ENCODE data around the gene TMEM9B. TPM values are rescaled to one million over a fixed set of nuclear protein-coding genes. Genes with fewer than 3 reads are reported as not detected.

TMEM9B gene
- total RNA-seq, 1 donor from 2014 or later, result 71.9 TPM

GRCh38 chr11:8930456-8931175 lies 33.6 kb downstream of the TMEM9B start:
- peak; percentile 91 for DNase-seq (ENCODE audit: low read depth)

DNA sequence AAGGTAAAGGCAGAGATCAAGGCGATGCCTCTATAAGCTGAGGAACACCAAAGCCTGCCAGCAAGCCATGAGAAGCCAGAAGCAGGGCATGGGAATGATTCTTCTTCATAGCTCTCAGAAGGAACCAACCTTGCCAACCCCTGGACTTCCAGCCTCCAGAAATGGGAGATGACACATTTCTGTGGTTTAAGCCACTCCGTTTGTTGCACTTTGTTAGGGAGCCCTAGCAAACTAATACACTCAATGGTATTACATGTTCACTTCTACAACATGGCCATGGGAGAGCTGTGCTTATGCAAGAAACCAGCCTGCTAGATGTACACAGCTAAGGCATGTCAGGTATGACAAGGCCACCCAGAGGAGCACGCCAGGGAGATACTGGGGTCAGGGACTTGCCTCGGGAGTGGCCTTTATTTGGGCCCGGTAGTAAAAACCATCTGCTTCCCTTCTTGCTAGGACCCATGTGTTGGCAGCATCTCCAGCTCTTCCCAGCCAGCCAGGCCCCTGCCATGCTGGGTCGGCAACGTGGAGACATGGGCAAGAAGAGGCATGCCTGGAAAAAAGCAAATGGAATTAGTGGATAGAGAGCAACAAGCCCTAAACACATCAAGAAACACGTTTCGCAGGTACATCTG lies 35.1 kb downstream of the TMEM9B start:
- peak; percentile 88 for DNase-seq (ENCODE audit: low read depth)

DNA sequence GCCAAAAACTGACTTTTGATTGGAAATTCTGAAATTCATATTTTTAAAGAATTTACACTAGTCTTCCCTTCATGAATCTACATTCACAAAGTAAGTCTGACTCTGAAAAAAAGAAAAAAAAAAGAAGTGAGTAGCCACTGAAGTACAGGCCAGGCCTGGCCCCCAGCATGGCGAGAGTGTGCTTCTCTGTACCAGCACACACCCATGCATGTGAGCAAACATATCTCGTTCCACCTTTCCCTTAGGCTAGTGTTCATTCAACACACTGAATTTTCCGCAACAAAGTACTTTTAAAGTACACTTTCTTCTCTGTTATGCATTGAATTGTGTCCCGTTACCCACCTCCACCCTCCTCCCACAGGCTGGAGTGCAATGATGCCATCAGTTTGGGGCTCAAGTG lies 36.0 kb downstream of the TMEM9B start:
- no peak for DNase-seq (ENCODE audit: low read depth)

DNA sequence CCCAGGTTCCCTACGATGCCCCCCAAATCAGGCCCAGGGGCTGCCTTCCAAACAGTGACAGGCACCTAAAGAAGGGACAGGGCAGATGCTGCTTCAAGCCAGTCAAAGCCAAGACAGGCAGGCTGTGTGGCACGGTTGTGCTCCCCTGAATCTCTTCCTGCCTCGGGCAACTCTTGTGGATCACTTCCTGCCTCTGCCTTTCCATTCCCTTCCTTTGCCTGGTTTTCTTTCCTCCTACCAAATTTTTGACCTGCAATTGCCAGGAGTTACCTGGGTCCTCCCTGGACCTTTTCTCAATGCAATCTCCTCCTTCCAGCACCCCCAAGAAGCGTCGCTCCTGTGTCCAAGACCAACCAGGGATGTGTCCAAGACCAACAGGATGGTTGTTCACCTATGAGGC lies 37.0 kb downstream of the TMEM9B start:
- DNase-seq (ENCODE audit: low read depth), result no peak

GRCh38 chr11:8926236-8926635 lies 38.0 kb downstream of the TMEM9B start:
- no peak for DNase-seq (ENCODE audit: low read depth)

DNA sequence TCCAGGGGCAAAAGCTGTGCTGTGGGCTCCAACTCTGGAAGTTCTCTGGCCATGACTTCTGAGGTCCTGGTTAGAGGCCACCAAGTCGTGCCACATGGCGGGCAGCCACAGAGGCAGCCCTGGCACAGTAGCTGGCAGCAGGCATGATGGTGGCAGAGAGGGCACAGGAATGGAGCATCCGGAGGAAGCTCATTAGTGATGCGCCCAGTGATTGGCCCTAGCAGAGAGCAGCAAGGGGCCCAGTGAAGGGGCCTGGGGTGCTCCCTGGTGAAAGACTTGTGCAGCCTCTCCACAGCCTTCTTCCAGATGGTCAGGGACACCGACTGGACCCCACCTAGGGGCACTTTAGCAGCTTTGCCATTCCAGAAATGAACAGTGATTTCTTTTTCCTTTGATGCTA lies 38.5 kb downstream of the TMEM9B start:
- DNase-seq (ENCODE audit: low read depth), result no peak

DNA sequence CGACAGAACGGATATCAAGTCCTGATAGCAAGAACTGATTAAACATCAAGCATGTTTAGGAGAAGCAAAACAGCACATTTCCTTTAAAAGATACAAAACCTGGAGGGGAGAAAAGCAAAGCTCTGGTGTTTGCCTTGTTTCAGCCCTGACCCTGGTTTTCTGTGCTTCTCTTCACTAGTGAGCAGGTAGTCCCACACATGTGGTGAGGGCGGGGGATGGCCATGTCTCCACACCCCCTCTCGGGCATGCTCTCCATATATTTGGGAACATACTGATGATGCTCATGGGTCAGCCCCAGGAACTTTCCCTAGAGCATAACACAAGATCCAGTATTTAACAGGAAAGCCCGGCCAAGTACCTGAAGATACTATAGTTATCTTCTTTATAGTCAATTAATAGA lies 41.6 kb downstream of the TMEM9B start:
- DNase-seq (ENCODE audit: low read depth), result no peak

GRCh38 chr11:8917157-8917825 lies 47.0 kb downstream of the TMEM9B start:
- peak; percentile 93 for DNase-seq (ENCODE audit: low read depth)

GRCh38 chr11:8914661-8915018 lies 49.6 kb downstream of the TMEM9B start:
- no peak for DNase-seq (ENCODE audit: low read depth)

- DNase-seq (ENCODE audit: low read depth), result peak; percentile 53
Observed at GRCh38 chr11:8913961-8914660, 50.1 kb downstream of the TMEM9B start.

DNA sequence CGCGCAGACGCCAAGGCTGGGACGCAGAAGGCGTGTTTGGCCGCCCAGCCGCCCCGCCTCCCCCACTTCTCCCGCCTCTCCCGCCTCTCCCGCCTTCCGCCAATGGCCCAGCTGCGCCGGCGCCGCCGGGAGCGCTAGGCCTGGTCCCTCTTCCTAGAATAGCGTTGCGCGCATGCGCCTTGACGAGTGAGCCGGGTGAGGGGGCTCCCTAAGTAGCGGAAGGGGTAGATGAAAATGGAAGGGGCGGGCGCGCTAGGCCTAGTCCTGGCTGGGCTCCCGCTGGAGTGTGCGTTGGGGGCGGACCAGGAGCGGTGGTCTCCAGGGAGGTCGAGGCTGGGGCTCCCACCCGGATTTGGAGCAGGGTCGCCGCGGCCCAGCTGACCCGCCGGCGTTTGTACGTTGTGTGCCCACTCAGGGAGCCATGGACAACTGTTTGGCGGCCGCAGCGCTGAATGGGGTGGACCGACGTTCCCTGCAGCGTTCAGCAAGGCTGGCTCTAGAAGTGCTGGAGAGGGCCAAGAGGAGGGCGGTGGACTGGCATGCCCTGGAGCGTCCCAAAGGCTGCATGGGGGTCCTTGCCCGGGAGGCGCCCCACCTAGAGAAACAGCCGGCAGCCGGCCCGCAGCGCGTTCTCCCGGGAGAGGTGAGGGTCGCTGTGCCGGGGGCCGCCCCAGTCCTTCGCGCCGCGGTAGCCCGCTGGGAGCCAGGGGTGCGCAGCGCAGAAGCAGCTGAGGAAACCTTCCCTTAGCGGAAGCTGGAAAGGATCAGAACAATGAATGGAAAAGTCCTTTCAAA lies 53.0 kb downstream of the TMEM9B start, which contains the start of gene AKIP1:
Gene AKIP1 (plus strand): TSS at position 161 of the 795 bp plus-strand sequence. CDS start 261 bp downstream, at position 422.
- DNase-seq (ENCODE audit: low read depth), result peak; percentile 98

- DNase-seq (ENCODE audit: low read depth), result no peak
Observed at GRCh38 chr11:8910649-8911026, 53.6 kb downstream of the TMEM9B start.

DNA sequence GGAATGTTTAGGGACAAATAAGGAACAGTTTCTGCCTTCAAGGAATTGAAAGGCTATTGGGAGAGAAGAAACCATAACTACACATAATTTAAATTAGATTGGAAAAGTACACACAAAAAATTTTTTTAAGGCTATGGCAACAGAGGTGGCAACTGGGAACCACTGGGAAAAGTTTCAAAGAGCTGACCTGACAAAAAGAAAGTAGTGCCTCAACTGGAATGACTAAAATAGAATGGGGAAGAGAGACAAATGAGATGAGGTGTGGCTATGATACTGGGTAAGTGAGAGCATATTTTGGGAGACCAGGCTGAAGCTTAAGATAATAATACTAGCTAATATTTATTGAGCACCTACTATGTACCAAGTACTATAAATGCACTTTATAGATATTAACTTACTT lies 56.1 kb downstream of the TMEM9B start:
- no peak for DNase-seq (ENCODE audit: low read depth)

DNA sequence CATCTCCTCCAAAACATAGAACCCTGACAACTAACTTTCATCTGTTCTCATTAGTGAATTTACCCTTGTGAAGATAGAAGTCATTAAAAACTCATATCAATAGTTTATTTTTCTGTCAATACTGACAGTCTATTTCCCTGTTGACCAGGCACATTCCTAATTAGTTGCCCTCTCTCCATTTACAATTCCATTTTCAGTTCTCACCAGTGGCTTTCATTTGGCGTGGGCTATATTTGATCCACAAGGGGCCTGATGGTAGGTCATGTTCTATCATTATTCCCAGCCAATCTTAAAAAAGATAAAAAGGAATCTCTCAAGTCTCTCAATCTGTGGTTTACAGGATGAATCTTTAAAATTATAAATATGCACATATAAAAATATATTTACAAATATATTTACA lies 57.1 kb downstream of the TMEM9B start:
- no peak for DNase-seq (ENCODE audit: low read depth)

GRCh38 chr11:8905528-8906165 lies 58.6 kb downstream of the TMEM9B start:
- DNase-seq (ENCODE audit: low read depth), result peak; percentile 64

- DNase-seq (ENCODE audit: low read depth), result no peak
Observed at GRCh38 chr11:8899119-8899753, 65.0 kb downstream of the TMEM9B start.

All from myocyte (in vitro differentiated cells).